Nasal cavity respiratory epithelium epithelial cell of viscerocranial mucosa (primary cell): ENCODE measurements around the gene ACTC1. TPM values are rescaled to one million over a fixed set of nuclear protein-coding genes. Genes with fewer than 3 reads are reported as not detected.

Experiments used
- total RNA-seq: library from RNA; depleted of rRNA; stranded (reverse); fragments of >200 nt; gene quantifications from 2 replicates; pipeline ENCODE4 v1.2.3, GENCODE V29; 2014

Gene ACTC1
- total RNA-seq: not detected in 2 replicates

DNA sequence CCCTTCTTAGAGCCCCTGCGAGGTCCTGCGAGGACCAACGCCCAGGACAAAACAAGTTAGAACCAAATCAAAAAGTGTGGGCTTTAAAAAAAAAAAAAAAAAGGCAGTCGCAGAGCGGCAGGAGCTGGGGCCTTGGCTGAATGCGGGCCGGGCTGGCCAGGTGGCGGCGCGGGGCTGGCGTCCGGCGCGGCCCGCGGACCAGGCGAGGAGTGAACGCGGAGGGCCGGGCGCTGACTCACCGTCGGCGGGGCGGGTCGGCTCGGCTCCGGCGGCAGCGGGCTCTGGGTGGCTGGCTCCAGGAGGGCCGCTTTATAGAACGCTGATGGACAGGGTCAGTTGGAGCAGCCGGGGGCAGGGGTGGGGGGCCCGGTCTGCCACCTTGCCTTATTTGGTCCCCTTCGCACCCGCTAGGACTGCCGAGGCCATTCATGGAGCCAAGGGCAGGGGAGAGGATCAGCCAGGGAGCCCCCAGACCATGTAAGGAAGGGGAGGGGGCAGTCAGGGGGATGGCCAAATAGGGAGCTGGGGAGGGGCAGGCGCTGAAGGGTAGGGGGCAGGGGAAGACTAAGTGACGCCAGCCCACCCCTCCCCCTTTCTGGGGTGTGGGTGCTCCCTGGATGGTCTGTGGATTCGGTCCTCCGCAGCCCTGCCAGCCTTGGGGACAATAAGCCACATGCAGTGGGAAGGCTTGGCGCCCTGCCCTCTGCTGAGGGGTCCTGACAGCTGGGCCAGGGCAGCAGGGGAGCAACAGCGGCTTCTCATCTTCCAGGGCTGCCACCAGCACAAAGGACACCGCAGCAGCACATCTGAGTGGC is at the start of gene ACTC1:
TSS of gene ACTC1 (minus strand) at position 283 of the 815 bp plus-strand sequence. CDS start 741 bp downstream, outside the sequence.

DNA sequence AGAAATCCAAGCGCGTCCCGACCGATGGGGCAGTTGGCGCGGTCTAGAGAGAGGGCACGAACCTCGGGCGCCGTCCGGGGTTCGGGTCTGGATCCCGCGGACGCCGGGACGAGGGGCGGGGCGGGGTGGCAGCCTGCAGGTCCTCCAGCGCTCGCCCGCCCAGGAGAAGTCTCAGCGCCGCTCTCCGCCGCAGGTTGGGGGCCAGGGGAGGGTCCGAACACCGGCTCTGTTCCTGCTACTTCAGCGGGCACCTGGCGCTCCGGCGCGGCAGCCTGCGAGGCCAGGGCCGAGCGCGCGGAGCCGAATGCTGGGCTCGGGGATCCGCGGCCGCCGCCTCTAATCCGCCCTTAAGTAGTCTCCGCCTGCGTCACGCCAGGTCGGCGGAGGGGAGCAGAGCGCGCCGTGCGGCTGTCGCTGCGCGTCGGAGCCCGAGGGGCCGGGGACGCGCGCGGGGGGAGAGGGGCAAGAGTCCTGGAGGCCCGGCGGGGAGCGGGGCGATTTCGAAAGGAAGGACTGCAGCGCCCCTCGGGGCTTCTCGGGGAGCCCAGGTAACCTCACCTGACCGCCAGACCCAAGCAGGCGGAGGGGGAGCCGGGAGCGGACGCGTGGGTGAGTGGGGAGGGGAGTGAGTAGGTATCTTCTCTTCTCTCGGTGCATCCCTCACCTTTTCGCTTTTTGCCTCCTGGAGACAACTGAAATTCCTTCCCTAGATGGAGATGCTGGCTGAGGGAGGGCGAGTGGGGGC is 40.5 kb downstream of the ACTC1 start, which contains the start of gene GJD2:
TSS of gene GJD2 (minus strand) at position 325 of the 745 bp plus-strand sequence. CDS start 510 bp downstream, outside the sequence.

Other genes with a start within 250 kb of the ACTC1 start
- 27.7 and 30.5 TPM in 2 replicates for gene GOLGA8B, start 211.9 kb downstream of the ACTC1 start, total RNA-seq
- not detected in 2 replicates for gene GJD2, start 40.6 kb downstream of the ACTC1 start, total RNA-seq
- gene AQR, start 174.2 kb upstream of the ACTC1 start, total RNA-seq: 17.1 and 26.3 TPM in 2 replicates
- 107 and 129 TPM in 2 replicates for gene ZNF770, start 192.7 kb upstream of the ACTC1 start, total RNA-seq